ENCODE data around the gene ZNF527. TPM values are rescaled to one million over a fixed set of nuclear protein-coding genes. Genes with fewer than 3 reads are reported as not detected.
"Not testable (repeated sequence)": the region's sequence is repeated elsewhere in the genome, so short reads cannot be mapped to it uniquely, and the experiment has no call there.

Gene ZNF527
- total and polyA plus RNA-seq, 2 donors = 4.0 to 4.9 TPM

- Histone ChIP-seq H3K9me3 (ENCODE audit: control insufficient read depth in 2 of 2, insufficient read depth in 1 of 2, low read length in 1 of 2) (no peaks in the 10 kb centered on the region), H3K36me3 (ENCODE audit: control insufficient read depth in 2 of 2, insufficient read depth in 2 of 2, low read length in 1 of 2) (peaks cover 4 to 12% of the 10 kb centered on the region in 2 donors)
Observed at GRCh38 chr19:37353968-37354367, 16.9 kb upstream of the ZNF527 start.

DNA sequence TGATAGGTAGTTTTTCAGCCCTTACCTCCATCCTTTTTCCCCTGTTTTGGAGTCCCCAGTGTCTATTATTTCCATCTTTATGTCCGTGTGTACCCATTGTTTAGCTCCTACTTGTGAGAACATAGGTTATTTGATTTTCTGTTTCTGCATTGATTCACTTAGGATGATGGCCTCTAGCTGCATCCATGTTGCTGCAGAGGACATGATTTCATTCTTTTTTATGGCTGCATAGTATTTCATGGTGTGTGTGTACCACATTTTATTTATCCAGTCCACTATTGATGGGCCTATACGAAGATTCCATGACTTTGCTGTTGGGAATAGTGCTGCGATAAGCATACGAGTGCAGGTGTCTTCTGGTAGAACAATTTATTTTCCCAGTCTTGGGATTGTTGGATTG, 15.0 kb upstream of the ZNF527 start:
- Histone ChIP-seq H3K27me3 (ENCODE audit: control insufficient read depth in 2 of 2, insufficient read depth in 1 of 2, low read length in 1 of 2) (no peaks in the 10 kb centered on the region), H3K27ac (ENCODE audit: low read depth in 1 of 2, low read length in 1 of 2) (no peak overlapping the region), H3K36me3 (ENCODE audit: control insufficient read depth in 2 of 2, insufficient read depth in 2 of 2, low read length in 1 of 2) (peaks cover 3 to 12% of the 10 kb centered on the region in 2 donors), H3K4me3 (ENCODE audit: low read length in 2 of 2) (no peak overlapping the region), H3K9me3 (ENCODE audit: control insufficient read depth in 2 of 2, insufficient read depth in 1 of 2, low read length in 1 of 2) (no peaks in the 10 kb centered on the region), H3K4me1 (ENCODE audit: control insufficient read depth in 2 of 2, insufficient read depth in 2 of 2, low read length in 2 of 2) (no peaks in the 10 kb centered on the region)
- over 99% methylated on average over 4 of the region's 4 CpGs for WGBS
- DNase-seq (ENCODE audit: low read depth in 6 of 9, low spot score in 9 of 9) = no peak

More at GRCh38 chr19:37353968-37354367, 16.9 kb upstream of the ZNF527 start:
- Histone ChIP-seq H3K27ac (ENCODE audit: low read depth in 1 of 2, low read length in 1 of 2) (no peak overlapping the region), H3K27me3 (ENCODE audit: control insufficient read depth in 2 of 2, insufficient read depth in 1 of 2, low read length in 1 of 2) (no peaks in the 10 kb centered on the region), H3K4me3 (ENCODE audit: low read length in 2 of 2) (no peak overlapping the region), H3K4me1 (ENCODE audit: control insufficient read depth in 2 of 2, insufficient read depth in 2 of 2, low read length in 2 of 2) (no peaks in the 10 kb centered on the region)
- no peak for DNase-seq (ENCODE audit: low read depth in 6 of 9, low spot score in 9 of 9)

GRCh38 chr19:37361994-37362393, 8.9 kb upstream of the ZNF527 start:
- H3K4me3 ChIP-seq (ENCODE audit: low read length in 2 of 2) = no peak overlapping the region
- peaks cover 25 to 36% of the 10 kb centered on the region in 2 donors for H3K36me3 ChIP-seq (ENCODE audit: control insufficient read depth in 2 of 2, insufficient read depth in 2 of 2, low read length in 1 of 2)
- 94% methylated on average over 1 of the region's 1 CpG for WGBS
- H3K4me1 ChIP-seq (ENCODE audit: control insufficient read depth in 2 of 2, insufficient read depth in 2 of 2, low read length in 2 of 2) = no peaks in the 10 kb centered on the region
- H3K9me3 ChIP-seq (ENCODE audit: control insufficient read depth in 2 of 2, insufficient read depth in 1 of 2, low read length in 1 of 2) = peaks cover 8 to 24% of the 10 kb centered on the region in 2 donors
- no peaks in the 10 kb centered on the region for H3K27me3 ChIP-seq (ENCODE audit: control insufficient read depth in 2 of 2, insufficient read depth in 1 of 2, low read length in 1 of 2)
- DNase-seq (ENCODE audit: low read depth in 6 of 9, low spot score in 9 of 9) = no peak
- no peak overlapping the region for H3K27ac ChIP-seq (ENCODE audit: low read depth in 1 of 2, low read length in 1 of 2)

GRCh38 chr19:37362733-37363132, 8.2 kb upstream of the ZNF527 start:
- no peak for DNase-seq (ENCODE audit: low read depth in 6 of 9, low spot score in 9 of 9)
- Histone ChIP-seq H3K9me3 (ENCODE audit: control insufficient read depth in 2 of 2, insufficient read depth in 1 of 2, low read length in 1 of 2) (peaks cover 8 to 24% of the 10 kb centered on the region in 2 donors), H3K4me1 (ENCODE audit: control insufficient read depth in 2 of 2, insufficient read depth in 2 of 2, low read length in 2 of 2) (no peaks in the 10 kb centered on the region), H3K36me3 (ENCODE audit: control insufficient read depth in 2 of 2, insufficient read depth in 2 of 2, low read length in 1 of 2) (peaks cover 24 to 35% of the 10 kb centered on the region in 2 donors), H3K4me3 (ENCODE audit: low read length in 2 of 2) (no peak overlapping the region), H3K27me3 (ENCODE audit: control insufficient read depth in 2 of 2, insufficient read depth in 1 of 2, low read length in 1 of 2) (no peaks in the 10 kb centered on the region), H3K27ac (ENCODE audit: low read depth in 1 of 2, low read length in 1 of 2) (no peak overlapping the region)
- 98% methylated on average over 6 of the region's 6 CpGs for WGBS

- Histone ChIP-seq H3K36me3 (ENCODE audit: control insufficient read depth in 2 of 2, insufficient read depth in 2 of 2, low read length in 1 of 2) (peaks cover 0 to 11% of the 10 kb centered on the region in 2 donors), H3K27ac (ENCODE audit: low read depth in 1 of 2, low read length in 1 of 2) (peak overlapping the region; percentile 64 to 87), H3K4me3 (ENCODE audit: low read length in 2 of 2) (peak overlapping the region; percentile 50 to 69)
- not testable (repeated sequence) for H3K27me3 ChIP-seq (ENCODE audit: control insufficient read depth in 2 of 2, insufficient read depth in 1 of 2, low read length in 1 of 2); DNase-seq (ENCODE audit: low read depth in 6 of 9, low spot score in 9 of 9); H3K9me3 ChIP-seq (ENCODE audit: control insufficient read depth in 2 of 2, insufficient read depth in 1 of 2, low read length in 1 of 2); H3K4me1 ChIP-seq (ENCODE audit: control insufficient read depth in 2 of 2, insufficient read depth in 2 of 2, low read length in 2 of 2)
- WGBS = 17% methylated on average over 18 of the region's 18 CpGs
Observed at GRCh38 chr19:37370386-37370879, 466 bp upstream of the ZNF527 start.

DNA sequence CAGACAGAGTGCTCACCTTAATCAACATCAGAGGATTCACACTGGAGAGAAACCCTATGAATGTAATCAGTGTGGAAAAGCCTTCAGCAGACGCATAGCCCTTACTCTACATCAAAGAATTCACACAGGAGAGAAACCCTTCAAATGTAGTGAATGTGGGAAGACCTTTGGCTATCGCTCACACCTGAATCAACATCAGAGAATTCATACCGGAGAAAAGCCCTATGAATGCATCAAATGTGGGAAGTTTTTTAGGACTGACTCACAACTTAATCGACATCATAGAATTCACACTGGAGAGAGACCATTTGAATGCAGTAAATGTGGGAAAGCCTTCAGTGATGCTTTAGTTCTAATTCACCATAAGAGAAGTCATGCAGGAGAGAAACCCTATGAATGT, 18.3 kb downstream of the ZNF527 start:
- WGBS = 97% methylated on average over 4 of the region's 4 CpGs
- no peaks in the 10 kb centered on the region for H3K27me3 ChIP-seq (ENCODE audit: control insufficient read depth in 2 of 2, insufficient read depth in 1 of 2, low read length in 1 of 2)
- H3K4me3 ChIP-seq (ENCODE audit: low read length in 2 of 2) = no peak overlapping the region
- no peak for DNase-seq (ENCODE audit: low read depth in 6 of 9, low spot score in 9 of 9)
- peaks cover 6 to 14% of the 10 kb centered on the region in 2 donors for H3K9me3 ChIP-seq (ENCODE audit: control insufficient read depth in 2 of 2, insufficient read depth in 1 of 2, low read length in 1 of 2)
- H3K4me1 ChIP-seq (ENCODE audit: control insufficient read depth in 2 of 2, insufficient read depth in 2 of 2, low read length in 2 of 2) = no peaks in the 10 kb centered on the region
- no peak overlapping the region for H3K27ac ChIP-seq (ENCODE audit: low read depth in 1 of 2, low read length in 1 of 2)
- H3K36me3 ChIP-seq (ENCODE audit: control insufficient read depth in 2 of 2, insufficient read depth in 2 of 2, low read length in 1 of 2) = peaks cover 20 to 21% of the 10 kb centered on the region in 2 donors

- H3K4me1 ChIP-seq (ENCODE audit: control insufficient read depth in 2 of 2, insufficient read depth in 2 of 2, low read length in 2 of 2); DNase-seq (ENCODE audit: low read depth in 6 of 9, low spot score in 9 of 9); H3K4me3 ChIP-seq (ENCODE audit: low read length in 2 of 2); H3K27me3 ChIP-seq (ENCODE audit: control insufficient read depth in 2 of 2, insufficient read depth in 1 of 2, low read length in 1 of 2); H3K27ac ChIP-seq (ENCODE audit: low read depth in 1 of 2, low read length in 1 of 2): not testable (repeated sequence)
- Histone ChIP-seq H3K9me3 (ENCODE audit: control insufficient read depth in 2 of 2, insufficient read depth in 1 of 2, low read length in 1 of 2) (peaks cover 6 to 12% of the 10 kb centered on the region in 2 donors), H3K36me3 (ENCODE audit: control insufficient read depth in 2 of 2, insufficient read depth in 2 of 2, low read length in 1 of 2) (peaks cover 12 to 16% of the 10 kb centered on the region in 2 donors)
- 96% methylated on average over 6 of the region's 6 CpGs for WGBS
Observed at GRCh38 chr19:37391399-37391798, 20.5 kb downstream of the ZNF527 start.

- Histone ChIP-seq H3K4me3 (ENCODE audit: low read length in 2 of 2) (no peak overlapping the region), H3K36me3 (ENCODE audit: control insufficient read depth in 2 of 2, insufficient read depth in 2 of 2, low read length in 1 of 2) (no peaks in the 10 kb centered on the region), H3K4me1 (ENCODE audit: control insufficient read depth in 2 of 2, insufficient read depth in 2 of 2, low read length in 2 of 2) (no peaks in the 10 kb centered on the region), H3K27me3 (ENCODE audit: control insufficient read depth in 2 of 2, insufficient read depth in 1 of 2, low read length in 1 of 2) (no peaks in the 10 kb centered on the region), H3K9me3 (ENCODE audit: control insufficient read depth in 2 of 2, insufficient read depth in 1 of 2, low read length in 1 of 2) (peaks cover 8 to 25% of the 10 kb centered on the region in 2 donors), H3K27ac (ENCODE audit: low read depth in 1 of 2, low read length in 1 of 2) (no peak overlapping the region)
- WGBS = 97% methylated on average over 1 of the region's 1 CpG
- no peak for DNase-seq (ENCODE audit: low read depth in 6 of 9, low spot score in 9 of 9)
Observed at GRCh38 chr19:37401078-37401477, 30.2 kb downstream of the ZNF527 start.

DNA sequence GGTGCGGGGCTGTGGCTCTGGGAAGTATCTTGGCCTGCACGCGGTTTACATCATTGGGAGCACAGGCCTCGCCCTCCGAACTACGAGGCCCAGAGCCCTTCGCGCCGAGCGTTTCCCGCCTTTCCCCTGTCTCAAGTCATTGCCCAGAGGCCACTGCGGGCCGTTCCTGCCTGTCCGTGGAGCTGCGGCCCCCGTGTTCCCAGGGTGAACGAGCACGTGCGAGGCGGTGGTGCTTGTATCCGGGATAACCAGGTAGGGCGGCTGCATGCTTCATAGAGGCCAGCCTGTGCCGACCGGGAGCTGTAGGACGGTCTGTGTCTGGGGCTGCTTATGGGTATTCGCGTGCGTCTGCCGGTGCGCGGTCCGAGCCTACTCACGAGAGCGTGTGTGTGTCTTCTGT, 32.5 kb downstream of the ZNF527 start:
- no peaks in the 10 kb centered on the region for H3K36me3 ChIP-seq (ENCODE audit: control insufficient read depth in 2 of 2, insufficient read depth in 2 of 2, low read length in 1 of 2)
- no peak overlapping the region for H3K27ac ChIP-seq (ENCODE audit: low read depth in 1 of 2, low read length in 1 of 2)
- H3K4me3 ChIP-seq (ENCODE audit: low read length in 2 of 2) = no peak overlapping the region
- DNase-seq (ENCODE audit: low read depth in 6 of 9, low spot score in 9 of 9) = no peak
- WGBS = 55% methylated on average over 34 of the region's 34 CpGs
- no peaks in the 10 kb centered on the region for H3K4me1 ChIP-seq (ENCODE audit: control insufficient read depth in 2 of 2, insufficient read depth in 2 of 2, low read length in 2 of 2)
- no peaks in the 10 kb centered on the region for H3K27me3 ChIP-seq (ENCODE audit: control insufficient read depth in 2 of 2, insufficient read depth in 1 of 2, low read length in 1 of 2)
- H3K9me3 ChIP-seq (ENCODE audit: control insufficient read depth in 2 of 2, insufficient read depth in 1 of 2, low read length in 1 of 2) = peaks cover 6 to 23% of the 10 kb centered on the region in 2 donors
